Lower lobe of right lung (tissue), 2 donors: Measurements from ENCODE around the gene ARHGEF1. TPM values are rescaled to one million over a fixed set of nuclear protein-coding genes. Genes with fewer than 3 reads are reported as not detected.
A peak's percentile ranks its signal among the peaks of the same experiment; 100 is the strongest.

Experiments used
- ATAC-seq, 2 donors: fragments of 200-7000 bp; cut with Tn5 transposase; one replicate each; pipeline ENCODE4 v1.9.1; 2020 to 2022; ENCODE audit warnings: mild to moderate bottlenecking in 2 of 2, moderate library complexity in 2 of 2
- DNase-seq: peaks from one replicate; pipeline ENCODE4 v3.0.0-alpha.2; 2020
- H3K27ac ChIP-seq: fragments of 200-600 bp; one replicate; pipeline ENCODE4 v1.8.0; 2022
- H3K27me3 ChIP-seq: fragments of 200-600 bp; one replicate; pipeline ENCODE4 v1.8.0; 2022; ENCODE audit warnings: low read depth
- H3K36me3 ChIP-seq: fragments of 200-600 bp; one replicate; pipeline ENCODE4 v1.8.0; 2022; ENCODE audit warnings: mild to moderate bottlenecking
- H3K4me1 ChIP-seq: fragments of 200-600 bp; one replicate; pipeline ENCODE4 v1.8.0; 2022
- H3K4me3 ChIP-seq: fragments of 200-600 bp; one replicate; pipeline ENCODE4 v1.8.0; 2022; ENCODE audit warnings: mild to moderate bottlenecking
- H3K9me3 ChIP-seq: fragments of 200-600 bp; one replicate; pipeline ENCODE4 v1.8.0; 2022
- CTCF ChIP-seq: fragments of 200-600 bp; IDR thresholded peaks from one replicate; pipeline ENCODE4 v1.8.0; 2022; ENCODE audit warnings: antibody characterized with exemption, mild to moderate bottlenecking
- intact Hi-C: fragments of 100-400 bp; cut with DNase I; formaldehyde crosslinking; loops from one replicate; pipeline ENCODE4 v1.11.0; 2022
- total RNA-seq: library from RNA; stranded (reverse); fragmentation: NEBNext Ultra II Directional; extraction: Animal tissue kit (Norgen Biotek cat#: 25700); gene quantifications from one replicate; pipeline ENCODE4 v1.2.1, GENCODE V29; 2021
- donor health status: DM: no; HTN: yes; CAD: no; lungs with severe emphysema.

Gene ARHGEF1
- total RNA-seq, 1 donor from 2014 or later: 206 TPM

- intact Hi-C loops: no loop called here
Measured at GRCh38 chr19:41905273-41906002, 22.5 kb downstream of the ARHGEF1 start.

GRCh38 chr19:41906271-41906670, 23.3 kb downstream of the ARHGEF1 start:
- no peak for TF ChIP-seq CTCF
- peaks cover 62% of the 10 kb centered on the region for H3K36me3 ChIP-seq
- no peak for ATAC-seq

More at GRCh38 chr19:41905273-41906002, 22.5 kb downstream of the ARHGEF1 start:
- DNase-seq: no peak
- no peaks in the 10 kb centered on the region for H3K27me3 ChIP-seq
- peaks cover 70% of the 10 kb centered on the region for H3K36me3 ChIP-seq
- H3K4me3 ChIP-seq: peak overlapping the region; percentile 33
- no peaks in the 10 kb centered on the region for H3K9me3 ChIP-seq
- no peak overlapping the region for H3K27ac ChIP-seq
- no peak for ATAC-seq
- TF ChIP-seq CTCF: no peak
- peaks cover 5% of the 10 kb centered on the region for H3K4me1 ChIP-seq

GRCh38 chr19:41906916-41907680, 24.1 kb downstream of the ARHGEF1 start:
- peaks cover 5% of the 10 kb centered on the region for H3K4me1 ChIP-seq
- H3K4me3 ChIP-seq: no peak overlapping the region
- H3K27me3 ChIP-seq: peaks cover 1% of the 10 kb centered on the region
- ATAC-seq (no peak), DNase-seq (no peak)
- no peaks in the 10 kb centered on the region for H3K9me3 ChIP-seq
- intact Hi-C loops: no loop called here
- no peak overlapping the region for H3K27ac ChIP-seq
- no peak for TF ChIP-seq CTCF
- peaks cover 54% of the 10 kb centered on the region for H3K36me3 ChIP-seq

More at GRCh38 chr19:41906271-41906670, 23.3 kb downstream of the ARHGEF1 start:
- Histone ChIP-seq H3K9me3 (no peaks in the 10 kb centered on the region), H3K27ac (no peak overlapping the region), H3K27me3 (no peaks in the 10 kb centered on the region), H3K4me3 (no peak overlapping the region), H3K4me1 (peaks cover 5% of the 10 kb centered on the region)
- DNase-seq: no peak
- intact Hi-C loops: no loop called here

DNA sequence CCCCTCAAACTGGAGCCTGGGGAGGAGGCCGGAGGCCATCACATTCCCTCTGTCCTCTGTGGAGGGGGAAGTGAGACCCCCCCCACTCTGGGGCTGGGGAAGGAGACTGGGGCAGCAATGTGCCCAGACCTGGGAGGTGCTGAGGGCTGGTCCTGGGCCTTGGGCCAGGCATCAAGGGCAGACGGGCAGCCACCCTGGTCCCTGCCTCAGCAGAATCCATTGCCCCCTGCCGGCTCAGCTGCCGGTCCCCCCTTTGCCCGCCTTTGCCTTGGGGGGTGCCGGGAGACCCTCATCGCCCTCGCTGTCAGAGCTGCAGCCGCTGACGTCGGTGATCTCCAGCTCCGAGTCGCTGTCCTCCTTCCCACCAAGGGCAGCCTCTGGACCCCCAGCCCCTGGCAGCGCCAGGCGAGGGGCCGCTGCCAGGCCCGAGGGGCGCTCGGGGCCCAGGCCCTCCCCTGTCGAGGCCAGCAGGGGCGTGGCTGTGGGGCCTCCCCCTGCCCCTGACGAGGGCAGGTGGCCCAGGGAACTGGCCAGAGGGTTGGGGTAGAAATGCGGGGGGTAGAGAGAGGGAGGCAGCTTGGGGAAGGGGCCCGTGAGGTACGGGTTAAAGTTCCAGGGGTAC, 25.1 kb downstream of the ARHGEF1 start:
- ATAC-seq: no peak
- Histone ChIP-seq H3K27ac (no peak overlapping the region), H3K9me3 (no peaks in the 10 kb centered on the region), H3K36me3 (peaks cover 44% of the 10 kb centered on the region), H3K27me3 (peaks cover 10% of the 10 kb centered on the region), H3K4me1 (peaks cover 5% of the 10 kb centered on the region), H3K4me3 (no peak overlapping the region)
- intact Hi-C loops: no loop called here
- TF ChIP-seq CTCF: no peak
- no peak for DNase-seq

GRCh38 chr19:41908724-41909464, 25.9 kb downstream of the ARHGEF1 start:
- peaks cover 36% of the 10 kb centered on the region for H3K36me3 ChIP-seq
- no peak for ATAC-seq
- intact Hi-C loops: no loop called here

More at GRCh38 chr19:41908724-41909464, 25.9 kb downstream of the ARHGEF1 start:
- Histone ChIP-seq H3K4me3 (no peak overlapping the region), H3K9me3 (no peaks in the 10 kb centered on the region), H3K27me3 (peaks cover 15% of the 10 kb centered on the region), H3K4me1 (peaks cover 5% of the 10 kb centered on the region), H3K27ac (no peak overlapping the region)
- DNase-seq: no peak
- TF ChIP-seq CTCF: no peak
